Measurements from ENCODE around the gene RNF114.

Gene RNF114

GRCh38 chr20:49985157-49985556, 49.0 kb downstream of the RNF114 start:
- no peak overlapping the region for H3K4me3 ChIP-seq (ENCODE audit: low read depth in 1 of 2, low read length in 2 of 2)
- no peaks in the 10 kb centered on the region for H3K9me3 ChIP-seq (ENCODE audit: control insufficient read depth in 1 of 2, low read length in 2 of 2)
- H3K36me3 ChIP-seq (ENCODE audit: control insufficient read depth in 1 of 2, insufficient read depth in 2 of 2, low read length in 2 of 2), result no peaks in the 10 kb centered on the region
- no peak overlapping the region for H3K9ac ChIP-seq (ENCODE audit: low read depth in 1 of 2, low read length in 2 of 2)
- no peak overlapping the region for H3K27ac ChIP-seq (ENCODE audit: low read depth, low read length)
- H3K4me1 ChIP-seq (ENCODE audit: control insufficient read depth in 1 of 2, insufficient read depth in 2 of 2, low read length in 2 of 2), result peaks cover 26 to 36% of the 10 kb centered on the region in 2 donors
- H3K27me3 ChIP-seq (ENCODE audit: control insufficient read depth in 1 of 2, insufficient read depth in 2 of 2, low read length in 2 of 2), result peaks cover 0 to 17% of the 10 kb centered on the region in 2 donors

GRCh38 chr20:49985617-49986016, 49.4 kb downstream of the RNF114 start:
- peak overlapping the region in 1 of 2 donors; percentile 28 for H3K4me3 ChIP-seq (ENCODE audit: low read depth in 1 of 2, low read length in 2 of 2)
- peaks cover 26 to 39% of the 10 kb centered on the region in 2 donors for H3K4me1 ChIP-seq (ENCODE audit: control insufficient read depth in 1 of 2, insufficient read depth in 2 of 2, low read length in 2 of 2)
- H3K9me3 ChIP-seq (ENCODE audit: control insufficient read depth in 1 of 2, low read length in 2 of 2), result no peaks in the 10 kb centered on the region
- peaks cover 0 to 14% of the 10 kb centered on the region in 2 donors for H3K27me3 ChIP-seq (ENCODE audit: control insufficient read depth in 1 of 2, insufficient read depth in 2 of 2, low read length in 2 of 2)
- no peak overlapping the region for H3K27ac ChIP-seq (ENCODE audit: low read depth, low read length)
- H3K36me3 ChIP-seq (ENCODE audit: control insufficient read depth in 1 of 2, insufficient read depth in 2 of 2, low read length in 2 of 2), result no peaks in the 10 kb centered on the region
- no peak overlapping the region for H3K9ac ChIP-seq (ENCODE audit: low read depth in 1 of 2, low read length in 2 of 2)

GRCh38 chr20:49986049-49986448, 49.9 kb downstream of the RNF114 start:
- H3K27ac ChIP-seq (ENCODE audit: low read depth, low read length), result no peak overlapping the region
- H3K9me3 ChIP-seq (ENCODE audit: control insufficient read depth in 1 of 2, low read length in 2 of 2), result no peaks in the 10 kb centered on the region
- H3K4me3 ChIP-seq (ENCODE audit: low read depth in 1 of 2, low read length in 2 of 2), result peak overlapping the region in 1 of 2 donors; percentile 28
- H3K36me3 ChIP-seq (ENCODE audit: control insufficient read depth in 1 of 2, insufficient read depth in 2 of 2, low read length in 2 of 2), result no peaks in the 10 kb centered on the region
- no peak overlapping the region for H3K9ac ChIP-seq (ENCODE audit: low read depth in 1 of 2, low read length in 2 of 2)
- peaks cover 26 to 39% of the 10 kb centered on the region in 2 donors for H3K4me1 ChIP-seq (ENCODE audit: control insufficient read depth in 1 of 2, insufficient read depth in 2 of 2, low read length in 2 of 2)
- peaks cover 0 to 12% of the 10 kb centered on the region in 2 donors for H3K27me3 ChIP-seq (ENCODE audit: control insufficient read depth in 1 of 2, insufficient read depth in 2 of 2, low read length in 2 of 2)

- no peak overlapping the region for H3K4me3 ChIP-seq (ENCODE audit: low read depth in 1 of 2, low read length in 2 of 2)
- peaks cover 20 to 27% of the 10 kb centered on the region in 2 donors for H3K4me1 ChIP-seq (ENCODE audit: control insufficient read depth in 1 of 2, insufficient read depth in 2 of 2, low read length in 2 of 2)
- peak overlapping the region; percentile 23 for H3K27ac ChIP-seq (ENCODE audit: low read depth, low read length)
- no peaks in the 10 kb centered on the region for H3K9me3 ChIP-seq (ENCODE audit: control insufficient read depth in 1 of 2, low read length in 2 of 2)
- H3K9ac ChIP-seq (ENCODE audit: low read depth in 1 of 2, low read length in 2 of 2), result no peak overlapping the region
- H3K36me3 ChIP-seq (ENCODE audit: control insufficient read depth in 1 of 2, insufficient read depth in 2 of 2, low read length in 2 of 2), result no peaks in the 10 kb centered on the region
- H3K27me3 ChIP-seq (ENCODE audit: control insufficient read depth in 1 of 2, insufficient read depth in 2 of 2, low read length in 2 of 2), result no peaks in the 10 kb centered on the region
Measured at GRCh38 chr20:49987015-49987867, 51.0 kb downstream of the RNF114 start.

GRCh38 chr20:49987868-49988690, 51.9 kb downstream of the RNF114 start:
- Histone ChIP-seq H3K36me3 (ENCODE audit: control insufficient read depth in 1 of 2, insufficient read depth in 2 of 2, low read length in 2 of 2) (no peaks in the 10 kb centered on the region), H3K9me3 (ENCODE audit: control insufficient read depth in 1 of 2, low read length in 2 of 2) (no peaks in the 10 kb centered on the region), H3K27me3 (ENCODE audit: control insufficient read depth in 1 of 2, insufficient read depth in 2 of 2, low read length in 2 of 2) (no peaks in the 10 kb centered on the region), H3K4me3 (ENCODE audit: low read depth in 1 of 2, low read length in 2 of 2) (no peak overlapping the region), H3K9ac (ENCODE audit: low read depth in 1 of 2, low read length in 2 of 2) (no peak overlapping the region), H3K27ac (ENCODE audit: low read depth, low read length) (no peak overlapping the region), H3K4me1 (ENCODE audit: control insufficient read depth in 1 of 2, insufficient read depth in 2 of 2, low read length in 2 of 2) (peaks cover 15 to 22% of the 10 kb centered on the region in 2 donors)

GRCh38 chr20:49989234-49990065, 53.3 kb downstream of the RNF114 start:
- Histone ChIP-seq H3K4me3 (ENCODE audit: low read depth in 1 of 2, low read length in 2 of 2) (no peak overlapping the region), H3K27ac (ENCODE audit: low read depth, low read length) (peak overlapping the region; percentile 66), H3K4me1 (ENCODE audit: control insufficient read depth in 1 of 2, insufficient read depth in 2 of 2, low read length in 2 of 2) (peaks cover 13 to 18% of the 10 kb centered on the region in 2 donors), H3K36me3 (ENCODE audit: control insufficient read depth in 1 of 2, insufficient read depth in 2 of 2, low read length in 2 of 2) (no peaks in the 10 kb centered on the region), H3K27me3 (ENCODE audit: control insufficient read depth in 1 of 2, insufficient read depth in 2 of 2, low read length in 2 of 2) (no peaks in the 10 kb centered on the region), H3K9me3 (ENCODE audit: control insufficient read depth in 1 of 2, low read length in 2 of 2) (no peaks in the 10 kb centered on the region), H3K9ac (ENCODE audit: low read depth in 1 of 2, low read length in 2 of 2) (no peak overlapping the region)

GRCh38 chr20:49990271-49990720, 54.1 kb downstream of the RNF114 start:
- peak overlapping the region; percentile 66 for H3K27ac ChIP-seq (ENCODE audit: low read depth, low read length)
- H3K9ac ChIP-seq (ENCODE audit: low read depth in 1 of 2, low read length in 2 of 2), result no peak overlapping the region
- H3K4me3 ChIP-seq (ENCODE audit: low read depth in 1 of 2, low read length in 2 of 2), result no peak overlapping the region

GRCh38 chr20:49993301-49993751, 57.1 kb downstream of the RNF114 start:
- Histone ChIP-seq H3K9ac (ENCODE audit: low read depth in 1 of 2, low read length in 2 of 2) (no peak overlapping the region), H3K4me1 (ENCODE audit: control insufficient read depth in 1 of 2, insufficient read depth in 2 of 2, low read length in 2 of 2) (peaks cover 5 to 13% of the 10 kb centered on the region in 2 donors), H3K4me3 (ENCODE audit: low read depth in 1 of 2, low read length in 2 of 2) (no peak overlapping the region), H3K27ac (ENCODE audit: low read depth, low read length) (no peak overlapping the region), H3K9me3 (ENCODE audit: control insufficient read depth in 1 of 2, low read length in 2 of 2) (no peaks in the 10 kb centered on the region), H3K27me3 (ENCODE audit: control insufficient read depth in 1 of 2, insufficient read depth in 2 of 2, low read length in 2 of 2) (no peaks in the 10 kb centered on the region), H3K36me3 (ENCODE audit: control insufficient read depth in 1 of 2, insufficient read depth in 2 of 2, low read length in 2 of 2) (no peaks in the 10 kb centered on the region)

More at GRCh38 chr20:49990271-49990720, 54.1 kb downstream of the RNF114 start:
- no peaks in the 10 kb centered on the region for H3K27me3 ChIP-seq (ENCODE audit: control insufficient read depth in 1 of 2, insufficient read depth in 2 of 2, low read length in 2 of 2)
- H3K36me3 ChIP-seq (ENCODE audit: control insufficient read depth in 1 of 2, insufficient read depth in 2 of 2, low read length in 2 of 2), result no peaks in the 10 kb centered on the region
- H3K9me3 ChIP-seq (ENCODE audit: control insufficient read depth in 1 of 2, low read length in 2 of 2), result no peaks in the 10 kb centered on the region
- H3K4me1 ChIP-seq (ENCODE audit: control insufficient read depth in 1 of 2, insufficient read depth in 2 of 2, low read length in 2 of 2), result peaks cover 13 to 18% of the 10 kb centered on the region in 2 donors

- no peaks in the 10 kb centered on the region for H3K36me3 ChIP-seq (ENCODE audit: control insufficient read depth in 1 of 2, insufficient read depth in 2 of 2, low read length in 2 of 2)
- H3K9ac ChIP-seq (ENCODE audit: low read depth in 1 of 2, low read length in 2 of 2), result no peak overlapping the region
- H3K27me3 ChIP-seq (ENCODE audit: control insufficient read depth in 1 of 2, insufficient read depth in 2 of 2, low read length in 2 of 2), result peaks cover 0 to 3% of the 10 kb centered on the region in 2 donors
- H3K27ac ChIP-seq (ENCODE audit: low read depth, low read length), result no peak overlapping the region
- no peaks in the 10 kb centered on the region for H3K9me3 ChIP-seq (ENCODE audit: control insufficient read depth in 1 of 2, low read length in 2 of 2)
- no peak overlapping the region for H3K4me3 ChIP-seq (ENCODE audit: low read depth in 1 of 2, low read length in 2 of 2)
- H3K4me1 ChIP-seq (ENCODE audit: control insufficient read depth in 1 of 2, insufficient read depth in 2 of 2, low read length in 2 of 2), result no peaks in the 10 kb centered on the region
Measured at GRCh38 chr20:49995586-49995985, 59.4 kb downstream of the RNF114 start.
